Activated naive CD8-positive, alpha-beta T cell treated with anti-CD3 and anti-CD28 coated beads, Interleukin-2, amount 10 ng/mL, durations not matched to agents 7 days and 5 days (primary cell): ENCODE data around the gene KIF21B. TPM values are rescaled to one million over a fixed set of nuclear protein-coding genes. Genes with fewer than 3 reads are reported as not detected.
"Not testable (repeated sequence)": the region's sequence is repeated elsewhere in the genome, so short reads cannot be mapped to it uniquely, and the experiment has no call there.

ENCODE experiments used
- ATAC-seq: fragments of 150-1000 bp; cut with Tn5 transposase; one replicate; pipeline ENCODE4 v1.10.0; 2021; ENCODE audit warnings: low read depth, moderate library complexity
- POLR2A ChIA-PET: fragments of 350-600 bp; sonication (Branson Sonifier 250); formaldehyde crosslinking; loops from one replicate; lab custom pipeline; 2021; ENCODE audit warnings: antibody characterized with exemption; lab: Charles Lee
- DNase-seq: peaks from one replicate; pipeline ENCODE4 v3.0.0; 2021
- H3K27ac Mint-ChIP-seq: one replicate; pipeline ENCODE4 v1.8.0; 2022; ENCODE audit warnings: mild to moderate bottlenecking, mixed read lengths
- H3K27me3 Mint-ChIP-seq: one replicate; pipeline ENCODE4 v1.8.0; 2022; ENCODE audit warnings: mild to moderate bottlenecking, moderate library complexity, mixed read lengths
- H3K36me3 Mint-ChIP-seq: one replicate; pipeline ENCODE4 v1.8.0; 2021; ENCODE audit warnings: mild to moderate bottlenecking, mixed read lengths
- H3K4me1 Mint-ChIP-seq: one replicate; pipeline ENCODE4 v1.8.0; 2021; ENCODE audit warnings: mixed read lengths
- H3K4me3 Mint-ChIP-seq: one replicate; pipeline ENCODE4 v1.8.0; 2022; ENCODE audit warnings: mild to moderate bottlenecking, moderate library complexity, mixed read lengths
- H3K9me3 Mint-ChIP-seq: one replicate; pipeline ENCODE4 v1.8.0; 2021; ENCODE audit warnings: mixed read lengths
- total RNA-seq, 2 experiments: library from RNA; stranded (reverse); gene quantifications; one replicate each; pipeline ENCODE4 v1.2.3, GENCODE V29; 2021

The KIF21B gene
- total RNA-seq, 2 experiments from 2014 or later, result 143 TPM

GRCh38 chr1:200967693-200968468 lies 55.6 kb downstream of the KIF21B start:
- Mint-ChIP-seq H3K27me3 (no peaks in the 10 kb centered on the region), H3K27ac (no peak overlapping the region), H3K36me3 (peaks cover 8% of the 10 kb centered on the region), H3K9me3 (no peaks in the 10 kb centered on the region), H3K4me1 (peaks cover 2% of the 10 kb centered on the region), H3K4me3 (no peak overlapping the region)
- POLR2A ChIA-PET, result interaction anchor here (0.7 kb wide), 1 partner anchor 48 kb away, joined by 3 read pairs; no protein-coding TSS in a partner anchor
- DNase-seq, result no peak
- no peak for ATAC-seq

- POLR2A ChIA-PET, result interaction anchor here (1.1 kb wide), 1 partner anchor 101 kb away, joined by 3 read pairs; no protein-coding TSS in a partner anchor
- H3K4me1 Mint-ChIP-seq, result peaks cover 2% of the 10 kb centered on the region
- H3K36me3 Mint-ChIP-seq, result peaks cover 7% of the 10 kb centered on the region
- no peak overlapping the region for H3K4me3 Mint-ChIP-seq
- DNase-seq (no peak), ATAC-seq (no peak)
- H3K9me3 Mint-ChIP-seq, result no peaks in the 10 kb centered on the region
- H3K27ac Mint-ChIP-seq, result no peak overlapping the region
- no peaks in the 10 kb centered on the region for H3K27me3 Mint-ChIP-seq
Measured at GRCh38 chr1:200966934-200967333, 56.6 kb downstream of the KIF21B start.

GRCh38 chr1:200965111-200965805 lies 58.3 kb downstream of the KIF21B start:
- H3K36me3 Mint-ChIP-seq, result peaks cover 1% of the 10 kb centered on the region
- H3K9me3 Mint-ChIP-seq, result no peaks in the 10 kb centered on the region
- DNase-seq (no peak), ATAC-seq (peak; percentile 12)
- POLR2A ChIA-PET, result no interaction called here
- H3K27me3 Mint-ChIP-seq, result peaks cover under 1% of the 10 kb centered on the region
- H3K27ac Mint-ChIP-seq, result no peak overlapping the region
- H3K4me3 Mint-ChIP-seq, result no peak overlapping the region
- H3K4me1 Mint-ChIP-seq, result peaks cover 2% of the 10 kb centered on the region

GRCh38 chr1:200963888-200964287 lies 59.6 kb downstream of the KIF21B start:
- POLR2A ChIA-PET, ATAC-seq, H3K4me1 Mint-ChIP-seq, H3K4me3 Mint-ChIP-seq, H3K36me3 Mint-ChIP-seq, DNase-seq, H3K27me3 Mint-ChIP-seq, H3K27ac Mint-ChIP-seq, H3K9me3 Mint-ChIP-seq: not testable (repeated sequence)

- Mint-ChIP-seq H3K27me3 (peaks cover 3% of the 10 kb centered on the region), H3K4me1 (peaks cover 2% of the 10 kb centered on the region), H3K36me3 (peaks cover 1% of the 10 kb centered on the region), H3K4me3 (no peak overlapping the region), H3K9me3 (no peaks in the 10 kb centered on the region), H3K27ac (no peak overlapping the region)
- ATAC-seq (no peak), DNase-seq (no peak)
- POLR2A ChIA-PET, result no interaction called here
Measured at GRCh38 chr1:200963076-200963475, 60.4 kb downstream of the KIF21B start.

- peaks cover 2% of the 10 kb centered on the region for H3K4me1 Mint-ChIP-seq
- POLR2A ChIA-PET, result no interaction called here
- ATAC-seq, result no peak
- DNase-seq, result no peak
- no peak overlapping the region for H3K27ac Mint-ChIP-seq
- H3K9me3 Mint-ChIP-seq, result no peaks in the 10 kb centered on the region
- H3K4me3 Mint-ChIP-seq, result no peak overlapping the region
- H3K27me3 Mint-ChIP-seq, result peaks cover 5% of the 10 kb centered on the region
- H3K36me3 Mint-ChIP-seq, result peaks cover 1% of the 10 kb centered on the region
Measured at GRCh38 chr1:200962631-200963030, 60.9 kb downstream of the KIF21B start.

GRCh38 chr1:200962151-200962550 lies 61.4 kb downstream of the KIF21B start:
- H3K4me1 Mint-ChIP-seq, H3K4me3 Mint-ChIP-seq, POLR2A ChIA-PET: not testable (repeated sequence)

GRCh38 chr1:200960948-200961340 lies 62.6 kb downstream of the KIF21B start:
- H3K27me3 Mint-ChIP-seq, result peaks cover 5% of the 10 kb centered on the region
- POLR2A ChIA-PET, result no interaction called here
- no peak overlapping the region for H3K4me3 Mint-ChIP-seq
- ATAC-seq (no peak), DNase-seq (no peak)
- H3K9me3 Mint-ChIP-seq, result no peaks in the 10 kb centered on the region
- no peaks in the 10 kb centered on the region for H3K36me3 Mint-ChIP-seq
- no peak overlapping the region for H3K27ac Mint-ChIP-seq
- peaks cover 2% of the 10 kb centered on the region for H3K4me1 Mint-ChIP-seq

More at GRCh38 chr1:200962151-200962550, 61.4 kb downstream of the KIF21B start:
- not testable (repeated sequence) for H3K27me3 Mint-ChIP-seq, ATAC-seq, H3K36me3 Mint-ChIP-seq, DNase-seq, H3K27ac Mint-ChIP-seq, H3K9me3 Mint-ChIP-seq

GRCh38 chr1:200960236-200960947 lies 63.1 kb downstream of the KIF21B start:
- ATAC-seq (no peak), DNase-seq (no peak)
- Mint-ChIP-seq H3K27me3 (peaks cover 5% of the 10 kb centered on the region), H3K4me1 (peaks cover 2% of the 10 kb centered on the region), H3K36me3 (no peaks in the 10 kb centered on the region), H3K4me3 (no peak overlapping the region), H3K9me3 (no peaks in the 10 kb centered on the region), H3K27ac (no peak overlapping the region)
- POLR2A ChIA-PET, result no interaction called here

- POLR2A ChIA-PET, result no interaction called here
- Mint-ChIP-seq H3K27me3 (peaks cover 5% of the 10 kb centered on the region), H3K4me1 (peaks cover under 1% of the 10 kb centered on the region), H3K9me3 (no peaks in the 10 kb centered on the region), H3K36me3 (no peaks in the 10 kb centered on the region), H3K4me3 (no peak overlapping the region), H3K27ac (no peak overlapping the region)
- ATAC-seq, result no peak
- no peak for DNase-seq
Measured at GRCh38 chr1:200959411-200959921, 64.0 kb downstream of the KIF21B start.

- H3K27ac Mint-ChIP-seq, result no peak overlapping the region
- DNase-seq (no peak), ATAC-seq (no peak)
- peaks cover 9% of the 10 kb centered on the region for H3K27me3 Mint-ChIP-seq
- no peaks in the 10 kb centered on the region for H3K9me3 Mint-ChIP-seq
- H3K36me3 Mint-ChIP-seq, result no peaks in the 10 kb centered on the region
- no peaks in the 10 kb centered on the region for H3K4me1 Mint-ChIP-seq
- POLR2A ChIA-PET, result no interaction called here
- no peak overlapping the region for H3K4me3 Mint-ChIP-seq
Measured at GRCh38 chr1:200958597-200958996, 64.9 kb downstream of the KIF21B start.

- Mint-ChIP-seq H3K4me3 (no peak overlapping the region), H3K27me3 (peaks cover 16% of the 10 kb centered on the region), H3K27ac (no peak overlapping the region), H3K4me1 (no peaks in the 10 kb centered on the region), H3K9me3 (no peaks in the 10 kb centered on the region), H3K36me3 (no peaks in the 10 kb centered on the region)
- POLR2A ChIA-PET, result no interaction called here
- no peak for DNase-seq
- ATAC-seq, result no peak
Measured at GRCh38 chr1:200954434-200954833, 69.1 kb downstream of the KIF21B start.

GRCh38 chr1:200951016-200951415 lies 72.5 kb downstream of the KIF21B start:
- ATAC-seq (no peak), DNase-seq (no peak)
- H3K4me1 Mint-ChIP-seq, result no peaks in the 10 kb centered on the region
- POLR2A ChIA-PET, result no interaction called here
- H3K27ac Mint-ChIP-seq, result no peak overlapping the region
- peaks cover 13% of the 10 kb centered on the region for H3K27me3 Mint-ChIP-seq
- H3K9me3 Mint-ChIP-seq, result peaks cover 6% of the 10 kb centered on the region
- no peak overlapping the region for H3K4me3 Mint-ChIP-seq
- no peaks in the 10 kb centered on the region for H3K36me3 Mint-ChIP-seq
